GM12891 (cell line): ENCODE results near the gene PMPCA.
A peak's percentile ranks its signal among the peaks of the same experiment; 100 is the strongest.

Experiments used
- DNase-seq: peaks from one replicate; pipeline ENCODE4 v3.0.0; 2011; ENCODE audit warnings: low spot score; ENCODE audit not compliant: insufficient read length
- FAIRE-seq: peaks from 2 replicates; lab custom pipeline; 2011; peaks lifted over from hg19 to GRCh38; lab: Jason Lieb, UNC
- PAX5 ChIP-seq: IDR thresholded peaks from 2 replicates; pipeline ENCODE4 v1.6.1; 2011; ENCODE audit warnings: low read length, moderate library complexity, mild to moderate bottlenecking; ENCODE audit not compliant: insufficient read depth, severe bottlenecking
- POLR2A ChIP-seq: IDR thresholded peaks from 2 replicates; pipeline ENCODE4 v1.6.1; 2011; ENCODE audit warnings: low read depth, low read length, control low read depth
- POLR2AphosphoS5 ChIP-seq: IDR thresholded peaks from 2 replicates; pipeline ENCODE4 v1.6.1; 2011; ENCODE audit warnings: low read depth, low read length, control low read depth
- POU2F2 ChIP-seq: IDR thresholded peaks from 2 replicates; pipeline ENCODE4 v1.6.1; 2011; ENCODE audit warnings: low read depth, mild to moderate bottlenecking, control low read depth, low read length, moderate library complexity
- SPI1 ChIP-seq: IDR thresholded peaks from 2 replicates; pipeline ENCODE4 v1.6.1; 2011; ENCODE audit warnings: low read depth, low read length, control low read depth
- TAF1 ChIP-seq: IDR thresholded peaks from 2 replicates; pipeline ENCODE4 v1.6.1; 2011; ENCODE audit warnings: low read depth, low read length, control low read depth

Gene PMPCA

DNA sequence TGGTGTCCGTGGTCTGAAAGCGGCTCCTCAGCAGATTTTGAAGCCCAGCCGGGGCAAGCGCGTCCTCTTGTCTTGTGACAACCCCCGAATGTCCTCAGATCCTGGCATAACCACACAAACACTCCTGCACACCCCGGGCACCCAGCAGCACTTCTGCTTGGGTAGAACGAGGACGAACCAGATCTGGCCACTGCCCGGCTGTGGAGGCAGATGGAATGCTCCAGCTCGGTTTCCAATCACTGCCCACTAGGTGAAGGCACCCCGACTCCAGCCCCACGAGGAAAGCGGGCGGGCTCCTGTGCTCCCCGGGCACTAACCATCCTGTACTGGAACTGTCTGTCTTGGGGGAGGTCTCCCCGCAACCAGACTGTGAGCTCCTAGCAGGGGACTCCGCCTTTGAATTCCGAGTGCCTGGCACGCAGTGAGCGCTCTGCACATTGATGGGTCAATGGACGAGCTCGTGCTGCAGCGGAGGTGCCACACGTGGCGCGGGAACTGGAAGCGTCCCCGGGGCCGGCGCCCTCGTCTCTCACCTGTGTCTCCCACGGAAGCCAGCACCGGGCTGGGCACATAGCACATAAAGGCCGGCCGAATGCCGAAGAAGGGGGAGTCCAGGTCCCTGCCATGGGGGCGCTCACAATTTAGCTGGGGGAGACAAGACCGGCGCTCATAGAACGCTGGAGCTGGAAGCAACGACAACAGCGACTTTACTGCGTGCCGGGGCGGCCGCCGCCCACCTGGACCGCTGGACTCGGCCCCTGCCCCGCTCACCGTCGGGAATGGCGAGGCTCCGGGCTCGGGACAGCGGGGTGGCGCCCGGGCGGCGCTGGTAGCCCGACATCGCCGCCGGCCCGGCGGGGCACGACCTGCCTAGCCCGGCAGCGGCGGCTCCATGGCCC, 652 bp upstream of the PMPCA start:
- FAIRE-seq (peak; percentile 70), DNase-seq (peak; percentile 56)
- TF ChIP-seq POLR2A (no peak; the same call in 1 of the 2 replicates), PAX5 (no peak), SPI1 (no peak), POLR2AphosphoS5 (no peak; the same call in 1 of the 2 replicates), TAF1 (no peak), POU2F2 (no peak)

- FAIRE-seq: no peak
Observed at GRCh38 chr9:136411378-136411777, 920 bp downstream of the PMPCA start.

GRCh38 chr9:136412962-136413361, 2.5 kb downstream of the PMPCA start:
- FAIRE-seq: no peak

More at GRCh38 chr9:136411378-136411777, 920 bp downstream of the PMPCA start:
- DNase-seq: no peak
- TF ChIP-seq POLR2A: 0 out of 2 replicates have a peak, but pooled peaks have one; percentile 23
- no peak for TF ChIP-seq POLR2AphosphoS5

DNA sequence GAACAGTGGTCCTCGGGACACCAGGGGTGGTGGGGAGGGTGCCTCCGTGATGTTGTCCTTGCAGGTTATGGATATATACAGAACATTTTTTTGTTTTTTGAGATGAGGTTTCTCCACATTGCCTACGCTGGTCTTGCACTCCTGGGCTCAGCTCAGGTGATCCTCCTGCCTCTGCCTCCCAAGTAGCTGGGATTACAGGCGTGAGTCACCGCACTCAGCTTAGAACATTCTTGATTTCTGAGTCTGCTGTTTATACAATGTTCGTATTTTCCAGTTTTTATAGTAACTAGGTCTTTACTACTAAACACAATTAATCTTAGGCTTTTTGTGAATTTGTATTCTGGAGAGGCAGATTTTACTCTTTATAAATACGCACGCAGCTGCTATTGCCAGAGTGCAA, 6.0 kb downstream of the PMPCA start:
- FAIRE-seq (no peak), DNase-seq (no peak)
- TF ChIP-seq POU2F2: no peak
- no peak for TF ChIP-seq POLR2AphosphoS5
- no peak for TF ChIP-seq POLR2A
- no peak for TF ChIP-seq TAF1
- TF ChIP-seq SPI1: no peak
- TF ChIP-seq PAX5: no peak

More at GRCh38 chr9:136412962-136413361, 2.5 kb downstream of the PMPCA start:
- TF ChIP-seq POU2F2: no peak
- TF ChIP-seq POLR2A: no peak
- no peak for TF ChIP-seq PAX5
- TF ChIP-seq POLR2AphosphoS5: no peak
- TF ChIP-seq SPI1: no peak
- TF ChIP-seq TAF1: no peak
- DNase-seq: no peak

- no peak for FAIRE-seq
- no peak for DNase-seq
- TF ChIP-seq POLR2AphosphoS5 (no peak), PAX5 (no peak), SPI1 (no peak), POLR2A (no peak), TAF1 (no peak), POU2F2 (no peak)
Observed at GRCh38 chr9:136416914-136417313, 6.5 kb downstream of the PMPCA start.

GRCh38 chr9:136418182-136419091, 8.0 kb downstream of the PMPCA start:
- DNase-seq: no peak
- peak; percentile 26 for FAIRE-seq
- peak; percentile 13; the same call in 1 of the 2 replicates for TF ChIP-seq POLR2A
- no peak for TF ChIP-seq PAX5

DNA sequence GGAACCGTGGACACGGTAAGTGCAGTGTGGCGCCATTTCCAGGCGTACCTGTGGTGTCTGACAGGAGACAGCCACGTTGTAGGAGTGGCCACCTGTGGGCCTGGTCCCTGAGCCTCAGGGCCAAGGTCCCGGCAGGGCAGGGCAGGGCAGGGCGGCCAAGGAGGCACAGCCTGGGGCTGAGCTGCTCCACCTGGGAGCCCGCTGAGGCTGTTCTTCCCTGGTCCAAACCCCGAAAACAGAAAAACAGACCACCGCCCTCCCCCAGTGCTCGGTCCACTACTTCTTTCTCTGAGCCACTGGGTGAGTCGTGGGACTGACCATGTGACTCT, 8.6 kb downstream of the PMPCA start:
- FAIRE-seq (no peak), DNase-seq (no peak)
- no peak for TF ChIP-seq TAF1
- 0 out of 2 replicates have a peak, but pooled peaks have one; percentile 10 for TF ChIP-seq POLR2A

DNA sequence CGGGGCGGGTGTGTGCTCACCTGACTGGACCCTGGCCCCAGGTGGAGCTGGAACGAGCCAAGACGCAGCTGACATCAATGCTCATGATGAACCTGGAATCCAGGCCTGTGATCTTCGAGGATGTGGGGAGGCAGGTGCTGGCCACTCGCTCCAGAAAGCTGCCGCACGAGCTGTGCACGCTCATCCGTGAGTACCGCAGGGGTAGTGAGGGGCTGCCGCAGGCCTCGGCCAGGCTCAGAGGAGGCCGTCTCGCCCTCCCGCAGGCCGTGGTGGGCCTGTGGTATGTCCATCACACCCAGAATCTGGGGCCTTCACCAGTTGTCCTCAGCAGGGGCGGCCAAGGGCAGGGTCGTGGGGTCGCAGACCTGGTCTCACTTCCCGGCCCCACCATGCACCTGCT, 11.3 kb downstream of the PMPCA start:
- DNase-seq (no peak), FAIRE-seq (no peak)
- no peak for TF ChIP-seq POLR2AphosphoS5
- TF ChIP-seq POU2F2: no peak
- no peak for TF ChIP-seq POLR2A
- no peak for TF ChIP-seq TAF1
- TF ChIP-seq PAX5: no peak
- no peak for TF ChIP-seq SPI1

- TF ChIP-seq TAF1 (no peak), PAX5 (no peak), SPI1 (no peak), POLR2A (no peak), POLR2AphosphoS5 (no peak)
- FAIRE-seq (no peak), DNase-seq (no peak)
Observed at GRCh38 chr9:136422876-136423275, 12.4 kb downstream of the PMPCA start.
